Keratinocyte (primary cell): ENCODE measurements around the gene EGFL7. TPM values are rescaled to one million over a fixed set of nuclear protein-coding genes. Genes with fewer than 3 reads are reported as not detected.

Experiments
- DNase-seq: peaks from one replicate; pipeline ENCODE4 v3.0.0-alpha.2; 2011; ENCODE audit warnings: low read depth, missing footprints, low spot score
- FAIRE-seq: peaks from 2 replicates; lab custom pipeline; 2011; peaks lifted over from hg19 to GRCh38; lab: Jason Lieb, UNC
- H2AFZ ChIP-seq: 2 replicates; pipeline ENCODE4 v1.6.0; 2012; ENCODE audit warnings: low read length, control low read depth, inconsistent platforms; ENCODE audit not compliant: control insufficient read depth
- H3K27ac ChIP-seq: 2 replicates; pipeline ENCODE4 v1.5.1; 2011; ENCODE audit warnings: low read length; ENCODE audit not compliant: control insufficient read depth, insufficient read depth
- H3K27me3 ChIP-seq: 3 replicates; pipeline ENCODE4 v1.6.0; 2011; ENCODE audit warnings: low read length; ENCODE audit not compliant: control insufficient read depth, insufficient read depth; ENCODE audit errors: extremely low read depth
- H3K36me3 ChIP-seq, 2 experiments: 2 replicates in 1 of 2; 3 replicates in 1 of 2; pipeline ENCODE4 v1.5.1; 2011; ENCODE audit warnings: low read length in 2 of 2, mild to moderate bottlenecking in 1 of 2; ENCODE audit not compliant: control insufficient read depth in 2 of 2, insufficient read depth in 2 of 2; ENCODE audit errors: extremely low read depth in 1 of 2
- H3K4me1 ChIP-seq: 3 replicates; pipeline ENCODE4 v1.5.1; 2011; ENCODE audit warnings: low read length; ENCODE audit not compliant: control insufficient read depth, insufficient read depth; ENCODE audit errors: extremely low read depth
- H3K4me2 ChIP-seq: 3 replicates; pipeline ENCODE4 v1.6.0; 2011; ENCODE audit warnings: low read depth, low read length; ENCODE audit not compliant: control insufficient read depth, insufficient read depth; ENCODE audit errors: extremely low read depth
- H3K4me3 ChIP-seq, 3 experiments: fragments of 200-600 bp in 1 of 3; sonication (generic) in 1 of 3; 2 replicates in 2 of 3; 3 replicates in 1 of 3; pipeline ENCODE4 v1.5.1; 2011 to 2016; ENCODE audit warnings: low read length in 3 of 3, mild to moderate bottlenecking in 3 of 3, control low read depth in 2 of 3, inconsistent platforms in 1 of 3, low read depth in 1 of 3, mixed read lengths in 1 of 3, mixed run types in 1 of 3, moderate library complexity in 1 of 3; ENCODE audit not compliant: control insufficient read depth in 2 of 3, insufficient read depth in 2 of 3; ENCODE audit errors: extremely low read depth in 1 of 3
- H3K79me2 ChIP-seq: 2 replicates; pipeline ENCODE4 v1.6.0; 2012; ENCODE audit warnings: low read length; ENCODE audit not compliant: control insufficient read depth, insufficient read depth
- H3K9ac ChIP-seq: 3 replicates; pipeline ENCODE4 v1.6.0; 2011; ENCODE audit warnings: low read length; ENCODE audit not compliant: control insufficient read depth, insufficient read depth; ENCODE audit errors: extremely low read depth
- H3K9me1 ChIP-seq: 3 replicates; pipeline ENCODE4 v1.6.0; 2011; ENCODE audit warnings: low read length; ENCODE audit not compliant: control insufficient read depth, insufficient read depth; ENCODE audit errors: extremely low read depth
- H3K9me3 ChIP-seq: 2 replicates; pipeline ENCODE4 v1.5.1; 2012; ENCODE audit warnings: low read depth, low read length; ENCODE audit not compliant: control insufficient read depth
- H4K20me1 ChIP-seq: 3 replicates; pipeline ENCODE4 v1.6.0; 2011; ENCODE audit warnings: low read length; ENCODE audit not compliant: control insufficient read depth, insufficient read depth; ENCODE audit errors: extremely low read depth
- EZH2 ChIP-seq: IDR thresholded peaks from one replicate; pipeline ENCODE4 v1.6.1; 2012; ENCODE audit warnings: inconsistent platforms, mild to moderate bottlenecking, low read length, moderate library complexity
- dilution Hi-C: fragments of 300-500 bp; cut with MboI; formaldehyde crosslinking; loops from one replicate; pipeline ENCODE4 v1.7.0; 2020; ENCODE audit warnings: low sequenced_read_pairs; ENCODE audit not compliant: extremely low pct_ligation_motif_present
- polyA plus RNA-seq, 5 experiments: library from polyadenylated mRNA; depleted of rRNA in 3 of 5; stranded (reverse) in 3 of 5; stranded (forward) in 1 of 5; unstranded in 1 of 5; fragments of >200 nt; gene quantifications; 1 replicate in 1 of 5; 2 replicates in 3 of 5; 3 replicates in 1 of 5; pipeline versions ENCODE4 v1.2.1 to v1.2.3, GENCODE V29; 2011 to 2012; ENCODE audit warnings: missing spikeins in 2 of 5, low read depth in 1 of 5, low replicate concordance in 1 of 5
- TF ChIP-seq, protein P1 (sequence below), 3 experiments: IDR thresholded peaks in 1 of 3; conservative IDR thresholded peaks in 1 of 3; optimal IDR thresholded peaks in 1 of 3; 2 replicates in 2 of 3; 3 replicates in 1 of 3; pipeline versions ENCODE3 to v1.5.1; 2011; ENCODE audit warnings: low read length in 3 of 3, mild to moderate bottlenecking in 3 of 3, moderate library complexity in 2 of 3, control low read depth in 1 of 3, inconsistent platforms in 1 of 3; ENCODE audit not compliant: insufficient read depth in 2 of 3; ENCODE audit errors: extremely low read depth in 1 of 3

The EGFL7 gene
- polyA plus RNA-seq, 1 donor (not counting 4 experiments of a cell fraction or from before 2014, with no cell fraction given), result 4.2 TPM

DNA sequence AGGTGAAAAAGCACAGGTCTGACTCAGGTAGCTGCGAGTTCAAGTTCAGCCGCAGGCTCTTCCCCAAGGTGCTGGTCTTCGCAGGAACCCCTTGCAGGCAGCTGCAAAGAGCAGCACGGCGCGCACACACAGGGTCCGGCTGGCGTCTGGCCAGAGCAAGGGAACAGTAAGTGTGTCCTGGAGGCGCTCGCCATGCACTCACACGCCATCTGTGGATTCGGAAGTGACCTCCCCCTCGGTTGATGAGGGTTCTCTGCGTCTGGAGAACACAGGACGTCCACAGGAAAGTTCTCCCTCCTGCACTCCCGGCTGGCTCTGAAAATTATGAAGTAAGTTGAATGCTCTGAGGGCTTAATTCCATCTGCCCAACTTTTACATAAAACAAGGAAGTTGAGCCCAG, 14.0 kb upstream of the EGFL7 start:
- no peaks in the 10 kb centered on the region for H3K36me3 ChIP-seq
- dilution Hi-C loops, result no loop called here
- DNase-seq (no peak), FAIRE-seq (no peak)
- no peak overlapping the region for H2AFZ ChIP-seq
- H3K9me1 ChIP-seq, result no peaks in the 10 kb centered on the region
- H4K20me1 ChIP-seq, result no peaks in the 10 kb centered on the region
- H3K27me3 ChIP-seq, result peaks cover 27% of the 10 kb centered on the region
- H3K4me1 ChIP-seq, result peaks cover 6% of the 10 kb centered on the region
- no peak overlapping the region for H3K27ac ChIP-seq
- H3K4me2 ChIP-seq, result no peak overlapping the region
- no peaks in the 10 kb centered on the region for H3K9me3 ChIP-seq
- H3K9ac ChIP-seq, result no peak overlapping the region
- TF ChIP-seq, protein P1, sequence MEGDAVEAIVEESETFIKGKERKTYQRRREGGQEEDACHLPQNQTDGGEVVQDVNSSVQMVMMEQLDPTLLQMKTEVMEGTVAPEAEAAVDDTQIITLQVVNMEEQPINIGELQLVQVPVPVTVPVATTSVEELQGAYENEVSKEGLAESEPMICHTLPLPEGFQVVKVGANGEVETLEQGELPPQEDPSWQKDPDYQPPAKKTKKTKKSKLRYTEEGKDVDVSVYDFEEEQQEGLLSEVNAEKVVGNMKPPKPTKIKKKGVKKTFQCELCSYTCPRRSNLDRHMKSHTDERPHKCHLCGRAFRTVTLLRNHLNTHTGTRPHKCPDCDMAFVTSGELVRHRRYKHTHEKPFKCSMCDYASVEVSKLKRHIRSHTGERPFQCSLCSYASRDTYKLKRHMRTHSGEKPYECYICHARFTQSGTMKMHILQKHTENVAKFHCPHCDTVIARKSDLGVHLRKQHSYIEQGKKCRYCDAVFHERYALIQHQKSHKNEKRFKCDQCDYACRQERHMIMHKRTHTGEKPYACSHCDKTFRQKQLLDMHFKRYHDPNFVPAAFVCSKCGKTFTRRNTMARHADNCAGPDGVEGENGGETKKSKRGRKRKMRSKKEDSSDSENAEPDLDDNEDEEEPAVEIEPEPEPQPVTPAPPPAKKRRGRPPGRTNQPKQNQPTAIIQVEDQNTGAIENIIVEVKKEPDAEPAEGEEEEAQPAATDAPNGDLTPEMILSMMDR (optimal IDR thresholded peaks at IDR 0.05 in 1 of 3, IDR thresholded peaks at IDR 0.05 in 1 of 3, conservative IDR thresholded peaks at IDR 0.05 in 1 of 3; ENCODE audit: extremely low read depth in 1 of 3, insufficient read depth in 2 of 3, low read length in 3 of 3), result no peak
- TF ChIP-seq EZH2, result no peak
- no peaks in the 10 kb centered on the region for H3K79me2 ChIP-seq
- H3K4me3 ChIP-seq, result no peak overlapping the region

DNA sequence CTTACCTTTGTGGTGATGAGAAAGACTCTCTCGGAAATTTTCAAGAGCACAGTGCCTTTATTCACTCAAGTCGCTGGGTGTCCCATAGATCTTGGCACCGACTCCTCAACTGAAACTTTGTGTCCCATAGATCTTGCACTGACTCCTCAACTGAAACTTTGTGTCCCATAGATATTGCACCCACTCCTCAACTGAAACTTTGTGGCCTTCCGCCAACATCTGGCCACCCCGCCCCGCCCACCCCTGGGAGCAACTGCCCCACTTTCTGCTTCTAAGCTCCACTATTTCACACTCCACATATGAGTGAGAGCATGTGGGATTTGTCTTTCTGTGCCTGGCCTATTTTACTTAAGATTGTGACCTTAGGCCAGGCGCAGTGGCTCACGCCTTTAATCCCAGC, 12.7 kb upstream of the EGFL7 start:
- Histone ChIP-seq H4K20me1 (no peaks in the 10 kb centered on the region), H3K79me2 (no peaks in the 10 kb centered on the region), H3K4me1 (no peaks in the 10 kb centered on the region), H3K27me3 (peaks cover 20% of the 10 kb centered on the region), H2AFZ (no peak overlapping the region), H3K27ac (no peak overlapping the region), H3K9ac (no peak overlapping the region), H3K9me3 (no peaks in the 10 kb centered on the region), H3K36me3 (no peaks in the 10 kb centered on the region), H3K4me2 (no peak overlapping the region), H3K9me1 (no peaks in the 10 kb centered on the region), H3K4me3 (no peak overlapping the region)
- TF ChIP-seq EZH2, result no peak
- TF ChIP-seq, protein P1 (optimal IDR thresholded peaks at IDR 0.05 in 1 of 3, IDR thresholded peaks at IDR 0.05 in 1 of 3, conservative IDR thresholded peaks at IDR 0.05 in 1 of 3; ENCODE audit: extremely low read depth in 1 of 3, insufficient read depth in 2 of 3, low read length in 3 of 3), result no peak
- dilution Hi-C loops, result no loop called here
- FAIRE-seq, result no peak
- no peak for DNase-seq
